SK-N-SH treated with all-trans-retinoic acid at 6 μM for 48 hours (cell line): ENCODE data around the gene GPALPP1.
A peak's percentile ranks its signal among the peaks of the same experiment; 100 is the strongest.

Experiments
- ATAC-seq: fragments of 200-7000 bp; cut with Tn5 transposase; 3 replicates; pipeline ENCODE4 v1.9.1; 2020; ENCODE audit warnings: mild to moderate bottlenecking, moderate library complexity
- ARNTL ChIP-seq: fragments of 450-650 bp; formaldehyde crosslinking; IDR thresholded peaks from 2 replicates; pipeline ENCODE4 v1.5.0; 2020; ENCODE audit warnings: low read depth, mild to moderate bottlenecking, moderate library complexity, borderline replicate concordance
- BACH2 ChIP-seq: fragments of 250-450 bp; sonication (Bioruptor Pico); IDR thresholded peaks from 2 replicates; pipeline ENCODE4 v1.9.0; 2021; ENCODE audit warnings: mild to moderate bottlenecking, borderline replicate concordance
- CSDC2 ChIP-seq: fragments of 250-450 bp; sonication (Bioruptor Pico); IDR thresholded peaks from 2 replicates; pipeline ENCODE4 v1.5.0; 2020; ENCODE audit warnings: mild to moderate bottlenecking, moderate library complexity
- ESRRG ChIP-seq: fragments of 250-450 bp; sonication (Bioruptor Pico); IDR thresholded peaks from 2 replicates; pipeline ENCODE4 v1.6.1; 2021; ENCODE audit warnings: mild to moderate bottlenecking
- GLIS3 ChIP-seq: fragments of 250-450 bp; sonication (Bioruptor Pico); IDR thresholded peaks from 2 replicates; pipeline ENCODE4 v1.5.0; 2020; ENCODE audit warnings: mild to moderate bottlenecking, moderate library complexity
- ISL1 ChIP-seq: fragments of 250-450 bp; sonication (Bioruptor Pico); IDR thresholded peaks from 2 replicates; pipeline ENCODE4 v2.1.2; 2022; ENCODE audit warnings: mild to moderate bottlenecking, moderate library complexity
- OSR1 ChIP-seq: fragments of 250-450 bp; sonication (Bioruptor Pico); IDR thresholded peaks from 2 replicates; pipeline ENCODE4 v1.8.0; 2022; ENCODE audit warnings: moderate library complexity, mild to moderate bottlenecking, inconsistent platforms
- POU6F1 ChIP-seq: fragments of 250-450 bp; sonication (Bioruptor Pico); IDR thresholded peaks from 2 replicates; pipeline ENCODE4 v1.8.0; 2021; ENCODE audit warnings: low read depth, mild to moderate bottlenecking, moderate library complexity, borderline replicate concordance
- PPARA ChIP-seq: fragments of 250-450 bp; sonication (Bioruptor Pico); IDR thresholded peaks from 2 replicates; pipeline ENCODE4 v1.5.0; 2020; ENCODE audit warnings: mild to moderate bottlenecking, borderline replicate concordance
- RARB ChIP-seq: fragments of 250-450 bp; sonication (Bioruptor Pico); IDR thresholded peaks from 2 replicates; pipeline ENCODE4 v1.8.0; 2021; ENCODE audit warnings: mild to moderate bottlenecking, moderate library complexity
- TOX ChIP-seq: fragments of 250-450 bp; sonication (Bioruptor Pico); IDR thresholded peaks from 2 replicates; pipeline ENCODE4 v1.8.0; 2021; ENCODE audit warnings: mild to moderate bottlenecking, moderate library complexity, borderline replicate concordance
- TSHZ2 ChIP-seq: fragments of 250-450 bp; sonication (Bioruptor Pico); IDR thresholded peaks from 2 replicates; pipeline ENCODE4 v1.5.0; 2020; ENCODE audit warnings: mild to moderate bottlenecking, moderate library complexity
- ZC3H10 ChIP-seq: fragments of 250-450 bp; sonication (Bioruptor Pico); IDR thresholded peaks from 2 replicates; pipeline ENCODE4 v1.5.1; 2021; ENCODE audit warnings: mild to moderate bottlenecking, moderate library complexity
- ZFP3 ChIP-seq: fragments of 250-450 bp; sonication (Bioruptor Pico); IDR thresholded peaks from 2 replicates; pipeline ENCODE4 v1.5.0; 2020; ENCODE audit warnings: mild to moderate bottlenecking, moderate library complexity
- ZFP30 ChIP-seq: fragments of 450-650 bp; formaldehyde crosslinking; IDR thresholded peaks from 2 replicates; pipeline ENCODE4 v1.5.0; 2022; ENCODE audit warnings: mild to moderate bottlenecking, moderate library complexity
- ZNF565 ChIP-seq: fragments of 450-650 bp; formaldehyde crosslinking; conservative IDR thresholded peaks from 2 replicates; pipeline ENCODE4 v1.5.0; 2020; ENCODE audit warnings: low read depth, mild to moderate bottlenecking, moderate library complexity
- ZNF70 ChIP-seq: fragments of 450-650 bp; formaldehyde crosslinking; IDR thresholded peaks from 2 replicates; pipeline ENCODE4 v1.5.0; 2020; ENCODE audit warnings: mild to moderate bottlenecking, moderate library complexity
- ZNF8 ChIP-seq: fragments of 450-650 bp; formaldehyde crosslinking; IDR thresholded peaks from 2 replicates; pipeline ENCODE4 v1.5.0; 2020; ENCODE audit warnings: mild to moderate bottlenecking, moderate library complexity
- TF ChIP-seq, protein P1 (sequence below): fragments of 250-450 bp; sonication (Bioruptor Pico); IDR thresholded peaks from 2 replicates; pipeline ENCODE4 v1.8.0; 2020; ENCODE audit warnings: mild to moderate bottlenecking, moderate library complexity, borderline replicate concordance
- TF ChIP-seq, protein P2 (sequence below): fragments of 250-450 bp; sonication (Bioruptor Pico); IDR thresholded peaks from 2 replicates; pipeline ENCODE4 v1.5.1; 2020; ENCODE audit warnings: low read depth, mild to moderate bottlenecking, moderate library complexity

The GPALPP1 gene

DNA sequence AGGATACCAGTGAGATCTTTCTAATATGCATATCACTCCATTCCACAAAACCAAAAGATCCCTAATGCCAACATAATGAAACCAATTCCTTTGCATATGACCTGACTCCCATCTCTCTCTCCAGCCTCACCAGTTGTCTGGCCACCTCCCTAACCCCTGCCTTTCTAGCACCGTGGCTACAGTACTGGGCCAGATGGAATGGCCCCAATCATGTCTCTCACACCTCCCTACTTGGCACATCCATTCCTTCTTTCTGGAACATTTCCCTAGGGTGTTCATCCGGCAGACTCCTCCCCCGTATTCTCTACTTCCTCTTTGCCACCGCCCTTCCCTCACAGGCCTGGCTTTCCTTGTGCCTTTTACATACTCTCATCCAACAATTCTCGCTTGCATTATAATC lies 62.0 kb downstream of the GPALPP1 start:
- ATAC-seq, result no peak

DNA sequence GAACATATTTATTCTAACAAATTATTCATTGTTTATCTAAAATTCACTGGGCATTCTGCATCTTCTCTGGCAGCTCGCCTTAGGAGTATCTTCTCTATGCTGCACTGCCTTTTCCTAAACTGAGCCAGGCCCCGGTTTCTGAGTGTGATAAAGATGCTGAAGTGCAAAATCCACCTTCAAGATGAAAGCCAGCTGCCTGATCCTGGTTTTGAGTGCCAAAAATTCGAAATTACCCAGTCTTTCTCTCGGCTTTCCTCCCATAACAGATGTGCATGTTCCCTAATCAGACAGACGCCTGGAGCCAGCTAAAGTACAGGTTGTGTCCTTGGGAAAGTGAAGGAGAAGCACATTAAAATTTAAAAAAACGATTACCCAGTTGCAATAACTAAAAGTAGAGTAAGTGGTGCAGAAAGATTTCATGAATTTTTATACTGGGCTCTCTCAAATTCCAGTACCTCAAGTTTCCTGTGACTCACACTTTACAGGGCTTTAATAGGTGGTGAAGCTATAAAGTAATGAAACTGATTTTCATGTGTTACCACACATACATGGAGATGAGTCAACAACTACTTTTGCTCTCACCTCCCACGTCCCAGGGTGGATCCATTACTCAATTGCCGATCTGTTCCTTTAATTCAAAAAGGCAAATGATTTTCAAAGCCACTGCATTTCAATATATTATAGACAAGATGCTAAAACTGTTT lies 66.0 kb downstream of the GPALPP1 start:
- peak; percentile 91 for ATAC-seq
- TF ChIP-seq ZNF70 (CRISPR knock-in tag) (no peak), ISL1 (CRISPR knock-in tag) (peak; percentile 51)

More for the DNA sequence above, 62.0 kb downstream of the GPALPP1 start:
- no peak for TF ChIP-seq ZFP3 (CRISPR knock-in tag)
- TF ChIP-seq TSHZ2 (CRISPR knock-in tag), result no peak
- no peak for TF ChIP-seq CSDC2 (CRISPR knock-in tag)
- no peak for TF ChIP-seq ESRRG
- no peak for TF ChIP-seq ISL1 (CRISPR knock-in tag)
- no peak for TF ChIP-seq TOX (CRISPR knock-in tag)
- TF ChIP-seq BACH2 (CRISPR knock-in tag), result no peak
- TF ChIP-seq ZC3H10 (CRISPR knock-in tag), result no peak
- TF ChIP-seq OSR1 (CRISPR knock-in tag), result no peak
- no peak for TF ChIP-seq ARNTL (CRISPR knock-in tag)
- TF ChIP-seq, all 23 proteins: peak for 0

GRCh38 chr13:45055902-45056648 lies 66.7 kb downstream of the GPALPP1 start:
- peak; percentile 58 for ATAC-seq
- TF ChIP-seq, protein P1, sequence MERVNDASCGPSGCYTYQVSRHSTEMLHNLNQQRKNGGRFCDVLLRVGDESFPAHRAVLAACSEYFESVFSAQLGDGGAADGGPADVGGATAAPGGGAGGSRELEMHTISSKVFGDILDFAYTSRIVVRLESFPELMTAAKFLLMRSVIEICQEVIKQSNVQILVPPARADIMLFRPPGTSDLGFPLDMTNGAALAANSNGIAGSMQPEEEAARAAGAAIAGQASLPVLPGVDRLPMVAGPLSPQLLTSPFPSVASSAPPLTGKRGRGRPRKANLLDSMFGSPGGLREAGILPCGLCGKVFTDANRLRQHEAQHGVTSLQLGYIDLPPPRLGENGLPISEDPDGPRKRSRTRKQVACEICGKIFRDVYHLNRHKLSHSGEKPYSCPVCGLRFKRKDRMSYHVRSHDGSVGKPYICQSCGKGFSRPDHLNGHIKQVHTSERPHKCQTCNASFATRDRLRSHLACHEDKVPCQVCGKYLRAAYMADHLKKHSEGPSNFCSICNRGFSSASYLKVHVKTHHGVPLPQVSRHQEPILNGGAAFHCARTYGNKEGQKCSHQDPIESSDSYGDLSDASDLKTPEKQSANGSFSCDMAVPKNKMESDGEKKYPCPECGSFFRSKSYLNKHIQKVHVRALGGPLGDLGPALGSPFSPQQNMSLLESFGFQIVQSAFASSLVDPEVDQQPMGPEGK (CRISPR knock-in tag), result no peak
- no peak for TF ChIP-seq POU6F1 (CRISPR knock-in tag)
- no peak for TF ChIP-seq ZNF565 (CRISPR knock-in tag)
- no peak for TF ChIP-seq ZFP30
- no peak for TF ChIP-seq OSR1 (CRISPR knock-in tag)
- no peak for TF ChIP-seq RARB (CRISPR knock-in tag)
- TF ChIP-seq PPARA (CRISPR knock-in tag), result no peak
- no peak for TF ChIP-seq GLIS3 (CRISPR knock-in tag)
- TF ChIP-seq BACH2 (CRISPR knock-in tag), result no peak
- no peak for TF ChIP-seq ZFP3 (CRISPR knock-in tag)
- TF ChIP-seq, protein P2, sequence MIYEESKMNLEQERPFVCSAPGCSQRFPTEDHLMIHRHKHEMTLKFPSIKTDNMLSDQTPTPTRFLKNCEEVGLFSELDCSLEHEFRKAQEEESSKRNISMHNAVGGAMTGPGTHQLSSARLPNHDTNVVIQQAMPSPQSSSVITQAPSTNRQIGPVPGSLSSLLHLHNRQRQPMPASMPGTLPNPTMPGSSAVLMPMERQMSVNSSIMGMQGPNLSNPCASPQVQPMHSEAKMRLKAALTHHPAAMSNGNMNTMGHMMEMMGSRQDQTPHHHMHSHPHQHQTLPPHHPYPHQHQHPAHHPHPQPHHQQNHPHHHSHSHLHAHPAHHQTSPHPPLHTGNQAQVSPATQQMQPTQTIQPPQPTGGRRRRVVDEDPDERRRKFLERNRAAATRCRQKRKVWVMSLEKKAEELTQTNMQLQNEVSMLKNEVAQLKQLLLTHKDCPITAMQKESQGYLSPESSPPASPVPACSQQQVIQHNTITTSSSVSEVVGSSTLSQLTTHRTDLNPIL, result no peak
- TF ChIP-seq ZC3H10 (CRISPR knock-in tag), result no peak
- no peak for TF ChIP-seq ESRRG
- no peak for TF ChIP-seq CSDC2 (CRISPR knock-in tag)
- TF ChIP-seq ZNF70 (CRISPR knock-in tag), result no peak
- TF ChIP-seq ISL1 (CRISPR knock-in tag), result no peak
- no peak for TF ChIP-seq ZNF8 (CRISPR knock-in tag)
